B cell (primary cell): Measurements from ENCODE around the gene CRABP1. TPM values are rescaled to one million over a fixed set of nuclear protein-coding genes. Genes with fewer than 3 reads are reported as not detected.

Experiments
- ATAC-seq: fragments of 200-7000 bp; cut with Tn5 transposase; one replicate; pipeline ENCODE4 v1.10.0; 2021; ENCODE audit warnings: low read depth, mild to moderate bottlenecking, moderate number of reproducible peaks, moderate library complexity
- CTCF ChIA-PET: fragments of 350-600 bp; sonication (Branson Sonifier 250); formaldehyde crosslinking; loops from one replicate; lab custom pipeline; 2021; ENCODE audit warnings: antibody characterized with exemption, inconsistent platforms; lab: Charles Lee
- POLR2A ChIA-PET: fragments of 350-600 bp; sonication (Branson Sonifier 250); formaldehyde crosslinking; loops from one replicate; lab custom pipeline; 2021; ENCODE audit warnings: antibody characterized with exemption; lab: Charles Lee
- DNase-seq: peaks from one replicate; pipeline ENCODE4 v3.0.0; 2013
- H2AFZ ChIP-seq: 2 replicates; pipeline ENCODE4 v1.6.1; 2012; ENCODE audit warnings: mild to moderate bottlenecking, low read depth, low read length; ENCODE audit not compliant: insufficient read depth, poor library complexity, severe bottlenecking
- H3K27ac ChIP-seq, 2 donors: 1 replicate in 1 of 2; 2 replicates in 1 of 2; pipeline ENCODE4 v1.5.1; 2012 to 2013; ENCODE audit warnings: low read length in 2 of 2, mild to moderate bottlenecking in 2 of 2, moderate library complexity in 1 of 2
- H3K27me3 ChIP-seq, 4 experiments: fragments of 200-600 bp in 1 of 4; sonication (generic) in 1 of 4; replicated peaks in 1 of 4; 1 replicate in 2 of 4; 2 replicates in 2 of 4; pipeline versions ENCODE4 v1.6.1 to v1.7.0; 2013 to 2016; ENCODE audit warnings: low read length in 3 of 4, mild to moderate bottlenecking in 2 of 4, mixed read lengths in 1 of 4, moderate library complexity in 1 of 4; ENCODE audit not compliant: insufficient read depth in 4 of 4, control insufficient read depth in 3 of 4; ENCODE audit errors: control extremely low read depth in 1 of 4
- H3K36me3 ChIP-seq, 2 experiments: replicated peaks in 1 of 2; 1 replicate in 1 of 2; 2 replicates in 1 of 2; pipeline versions ENCODE4 v1.6.1 to v1.7.1; 2013; ENCODE audit warnings: low read length in 1 of 2; ENCODE audit not compliant: insufficient read depth in 2 of 2, control insufficient read depth in 1 of 2; ENCODE audit errors: control extremely low read depth in 1 of 2, extremely low read depth in 1 of 2
- H3K4me1 ChIP-seq, 2 donors: fragments of 200-600 bp in 1 of 2; sonication (generic) in 1 of 2; 1 replicate in 1 of 2; 2 replicates in 1 of 2; pipeline versions ENCODE4 v1.5.1 to v1.6.1; 2013 to 2017; ENCODE audit warnings: low read length in 2 of 2; ENCODE audit not compliant: control insufficient read depth in 2 of 2, insufficient read depth in 2 of 2
- H3K4me2 ChIP-seq: replicated peaks from 2 replicates; pipeline ENCODE3; 2012; ENCODE audit warnings: mild to moderate bottlenecking, low read depth, low read length; ENCODE audit not compliant: poor library complexity, severe bottlenecking
- H3K4me3 ChIP-seq, 5 experiments: fragments of 200-600 bp in 1 of 5; sonication (generic) in 1 of 5; 1 replicate in 3 of 5; 2 replicates in 2 of 5; pipeline versions ENCODE4 v1.5.1 to v1.7.0; 2011 to 2016; ENCODE audit warnings: low read length in 4 of 5, mild to moderate bottlenecking in 4 of 5, low read depth in 2 of 5, control low read depth in 1 of 5, moderate library complexity in 1 of 5; ENCODE audit not compliant: insufficient read depth in 1 of 5; ENCODE audit errors: control extremely low read depth in 1 of 5, extremely low read depth in 1 of 5
- H3K79me2 ChIP-seq: fragments of 200-600 bp; sonication (generic); one replicate; pipeline ENCODE4 v1.6.0; 2016; ENCODE audit warnings: low read length; ENCODE audit not compliant: control insufficient read depth, insufficient read depth
- H3K9ac ChIP-seq: fragments of 200-600 bp; sonication (generic); 2 replicates; pipeline ENCODE4 v1.6.1; 2017; ENCODE audit warnings: mild to moderate bottlenecking, low read length, moderate library complexity
- H3K9me3 ChIP-seq, 3 donors: one replicate each; pipeline versions ENCODE4 v1.6.1 to v1.7.1; 2013; ENCODE audit warnings: low read length in 2 of 3; ENCODE audit not compliant: control insufficient read depth in 2 of 3, insufficient read depth in 1 of 3; ENCODE audit errors: control extremely low read depth in 1 of 3
- H4K20me1 ChIP-seq: 2 replicates; pipeline ENCODE4 v1.6.0; 2012; ENCODE audit warnings: mild to moderate bottlenecking, low read length; ENCODE audit not compliant: insufficient read depth, control insufficient read depth, poor library complexity, severe bottlenecking
- H3K27ac Mint-ChIP-seq: one replicate; pipeline ENCODE4 v1.8.0; 2021; ENCODE audit warnings: mixed read lengths
- H3K27me3 Mint-ChIP-seq: one replicate; pipeline ENCODE4 v1.8.0; 2021; ENCODE audit warnings: mixed read lengths
- H3K4me1 Mint-ChIP-seq: one replicate; pipeline ENCODE4 v1.8.0; 2021; ENCODE audit warnings: mixed read lengths
- H3K4me3 Mint-ChIP-seq: one replicate; pipeline ENCODE4 v1.8.0; 2021; ENCODE audit warnings: mixed read lengths
- H3K9me3 Mint-ChIP-seq: one replicate; pipeline ENCODE4 v1.8.0; 2022; ENCODE audit warnings: mixed read lengths; ENCODE audit not compliant: insufficient read depth
- EZH2 ChIP-seq: IDR thresholded peaks from 2 replicates; pipeline ENCODE4 v1.6.1; 2012; ENCODE audit warnings: borderline replicate concordance, low read depth, mild to moderate bottlenecking, moderate library complexity, low read length; ENCODE audit not compliant: insufficient read depth, poor library complexity, severe bottlenecking
- WGBS: methylation state at CpG from one replicate; pipeline ENCODE4 v1.1.5; 2013; ENCODE audit warnings: missing lambda C conversion rate; ENCODE audit not compliant: insufficient coverage; 5-methylcytosine and 5-hydroxymethylcytosine counted together
- intact Hi-C: fragments of 100-400 bp; cut with micrococcal nuclease; formaldehyde crosslinking; loops from one replicate; pipeline ENCODE4 v1.10.0; 2022
- polyA plus RNA-seq: library from polyadenylated mRNA; depleted of rRNA; stranded (reverse); fragments of >200 nt; gene quantifications from 2 replicates; pipeline ENCODE4 v1.2.3, GENCODE V29; 2012
- total RNA-seq, 2 donors: library from RNA; stranded (reverse); fragments of 120-200 nt in 1 of 2; gene quantifications; 1 replicate in 1 of 2; 2 replicates in 1 of 2; pipeline versions ENCODE4 v1.2.3 to v1.2.4, GENCODE V29; 2013 to 2022
- TF ChIP-seq, protein P1 (sequence below): fragments of 200-600 bp; IDR thresholded peaks from one replicate; pipeline ENCODE4 v1.8.0; 2022; ENCODE audit warnings: antibody characterized with exemption, mild to moderate bottlenecking

Gene CRABP1
- total and polyA plus RNA-seq, 2 donors (not counting 1 experiment from before 2014, with no cell fraction given) = not detected

DNA sequence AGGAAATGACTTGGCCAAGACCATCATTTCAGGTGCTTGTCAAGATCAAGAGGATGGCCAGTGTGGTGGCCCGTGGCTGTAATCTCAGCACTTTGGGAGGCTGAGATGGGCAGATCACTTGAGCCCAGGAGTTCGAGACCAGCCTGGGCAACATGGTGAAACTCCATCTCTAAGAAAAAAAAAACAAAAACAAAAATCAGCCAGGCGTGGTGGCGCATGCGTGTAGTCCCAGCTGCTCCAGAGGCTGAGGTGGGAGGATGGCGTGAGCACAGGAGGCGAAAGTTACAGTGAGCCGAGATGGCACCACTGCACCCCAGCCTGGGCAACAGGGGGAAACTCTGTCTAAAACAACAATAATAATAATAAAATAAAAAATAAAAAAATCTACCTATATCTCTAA, 15.0 kb downstream of the CRABP1 start:
- TF ChIP-seq, protein P1, sequence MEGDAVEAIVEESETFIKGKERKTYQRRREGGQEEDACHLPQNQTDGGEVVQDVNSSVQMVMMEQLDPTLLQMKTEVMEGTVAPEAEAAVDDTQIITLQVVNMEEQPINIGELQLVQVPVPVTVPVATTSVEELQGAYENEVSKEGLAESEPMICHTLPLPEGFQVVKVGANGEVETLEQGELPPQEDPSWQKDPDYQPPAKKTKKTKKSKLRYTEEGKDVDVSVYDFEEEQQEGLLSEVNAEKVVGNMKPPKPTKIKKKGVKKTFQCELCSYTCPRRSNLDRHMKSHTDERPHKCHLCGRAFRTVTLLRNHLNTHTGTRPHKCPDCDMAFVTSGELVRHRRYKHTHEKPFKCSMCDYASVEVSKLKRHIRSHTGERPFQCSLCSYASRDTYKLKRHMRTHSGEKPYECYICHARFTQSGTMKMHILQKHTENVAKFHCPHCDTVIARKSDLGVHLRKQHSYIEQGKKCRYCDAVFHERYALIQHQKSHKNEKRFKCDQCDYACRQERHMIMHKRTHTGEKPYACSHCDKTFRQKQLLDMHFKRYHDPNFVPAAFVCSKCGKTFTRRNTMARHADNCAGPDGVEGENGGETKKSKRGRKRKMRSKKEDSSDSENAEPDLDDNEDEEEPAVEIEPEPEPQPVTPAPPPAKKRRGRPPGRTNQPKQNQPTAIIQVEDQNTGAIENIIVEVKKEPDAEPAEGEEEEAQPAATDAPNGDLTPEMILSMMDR = no peak
- TF ChIP-seq EZH2 = no peak
- Histone ChIP-seq H3K27me3 (peaks cover 0 to 3% (median 0%) of the 10 kb centered on the region in 4 experiments), H3K36me3 (no peaks in the 10 kb centered on the region), H2AFZ (no peak overlapping the region), H3K4me1 (no peaks in the 10 kb centered on the region), H3K9me3 (no peaks in the 10 kb centered on the region), H3K27ac (no peak overlapping the region), H3K4me2 (no peak overlapping the region), H3K9ac (no peak overlapping the region), H4K20me1 (no peaks in the 10 kb centered on the region), H3K79me2 (no peaks in the 10 kb centered on the region), H3K4me3 (no peak overlapping the region)
- intact Hi-C loops = no loop called here
- Mint-ChIP-seq H3K4me1 (no peaks in the 10 kb centered on the region), H3K27me3 (peaks cover 10% of the 10 kb centered on the region), H3K9me3 (no peaks in the 10 kb centered on the region), H3K27ac (no peak overlapping the region), H3K4me3 (no peak overlapping the region)
- no peak for ATAC-seq
- CTCF ChIA-PET = no interaction called here
- POLR2A ChIA-PET = no interaction called here
- WGBS = 80% methylated on average over 1 of the region's 8 CpGs
- DNase-seq = no peak

DNA sequence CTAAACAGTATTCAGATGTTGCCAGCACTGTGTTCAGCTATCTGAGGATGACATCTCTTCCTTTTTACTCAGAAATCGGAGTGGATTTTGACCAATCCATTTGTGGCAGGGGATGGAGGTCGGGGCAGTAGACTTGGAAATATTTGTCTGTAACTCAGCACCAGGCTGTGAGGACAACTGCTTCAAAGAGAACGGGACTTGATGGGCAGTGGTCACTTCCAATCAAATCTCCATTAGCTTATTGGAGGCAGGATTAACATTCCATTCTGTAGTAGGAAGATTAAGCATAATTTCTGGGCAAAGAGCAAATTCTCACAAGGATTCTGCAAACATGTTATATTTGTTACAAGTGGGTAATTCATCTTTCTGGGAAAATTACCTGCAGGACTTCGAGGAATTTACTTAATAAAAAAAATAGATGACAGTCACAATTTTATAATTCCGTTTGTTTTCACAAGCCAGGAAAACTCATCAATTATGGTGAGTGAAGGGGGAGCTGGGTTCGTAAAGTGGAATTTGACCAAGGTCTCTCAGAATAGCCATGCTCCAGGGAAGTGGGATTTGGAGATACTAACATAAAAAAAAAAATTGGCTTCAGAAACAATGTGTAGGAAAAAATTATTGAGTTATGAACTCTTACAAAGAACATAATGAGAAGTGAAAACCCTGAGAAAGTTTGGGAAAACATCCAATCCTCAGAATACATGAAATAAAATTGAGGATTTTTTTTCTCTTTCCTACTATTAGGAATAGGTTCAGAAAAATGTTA, 18.1 kb downstream of the CRABP1 start:
- Mint-ChIP-seq H3K4me1 (no peaks in the 10 kb centered on the region), H3K27ac (no peak overlapping the region), H3K27me3 (peaks cover 11% of the 10 kb centered on the region), H3K9me3 (no peaks in the 10 kb centered on the region), H3K4me3 (no peak overlapping the region)
- no peaks in the 10 kb centered on the region for H3K9me3 ChIP-seq
- DNase-seq (no peak), ATAC-seq (no peak)
- no peaks in the 10 kb centered on the region for H4K20me1 ChIP-seq
- H3K4me1 ChIP-seq = no peaks in the 10 kb centered on the region
- POLR2A ChIA-PET = no interaction called here
- H3K27me3 ChIP-seq = peaks cover 0 to 6% (median 0%) of the 10 kb centered on the region in 4 experiments
- no peak overlapping the region for H3K4me3 ChIP-seq
- intact Hi-C loops = no loop called here
- CTCF ChIA-PET = interaction anchor here (0.6 kb wide), 1 partner anchor 224 kb away, joined by 3 read pairs; no protein-coding TSS in a partner anchor
- WGBS = no CpG with 5 or more reads among the region's 6 CpGs
- no peak overlapping the region for H3K27ac ChIP-seq
- no peak for TF ChIP-seq EZH2
- TF ChIP-seq, protein P1 = no peak
- no peaks in the 10 kb centered on the region for H3K79me2 ChIP-seq
- H3K4me2 ChIP-seq = no peak overlapping the region
- H2AFZ ChIP-seq = no peak overlapping the region
- no peaks in the 10 kb centered on the region for H3K36me3 ChIP-seq
- no peak overlapping the region for H3K9ac ChIP-seq
